ENCODE measurements around the gene SEMA4C.

Gene SEMA4C

GRCh38 chr2:96894151-96894531 lies 24.3 kb upstream of the SEMA4C start:
- H3K9ac ChIP-seq (ENCODE audit: low read depth, low read length, poor library complexity), result no peak overlapping the region
- H3K18ac ChIP-seq (ENCODE audit: low read length), result no peak overlapping the region
- no peak for DNase-seq (ENCODE audit: low spot score)
- H2BK12ac ChIP-seq (ENCODE audit: low read length), result no peak overlapping the region
- no peak overlapping the region for H2AFZ ChIP-seq (ENCODE audit: low read length)
- H3K79me1 ChIP-seq (ENCODE audit: low read depth, low read length), result no peaks in the 10 kb centered on the region
- no peak overlapping the region for H3K27ac ChIP-seq (replicated peaks; ENCODE audit: low read length)
- H2AK5ac ChIP-seq (ENCODE audit: low read depth, low read length), result peak overlapping the region; percentile 85
- H3K23ac ChIP-seq (ENCODE audit: low read depth, low read length, poor library complexity), result peak overlapping the region; percentile 94
- H3K4me1 ChIP-seq (ENCODE audit: control insufficient read depth in 2 of 2, insufficient read depth in 1 of 2, low read depth in 1 of 2, low read length in 2 of 2), result peaks cover 19 to 27% of the 10 kb centered on the region in 2 donors
- H3K14ac ChIP-seq (ENCODE audit: low read length), result peak overlapping the region; percentile 58
- H4K91ac ChIP-seq (ENCODE audit: low read depth, low read length, poor library complexity), result no peak overlapping the region
- peak overlapping the region; percentile 87 for H2BK15ac ChIP-seq (ENCODE audit: low read length)
- peaks cover 0 to 16% (median 3%) of the 10 kb centered on the region in 3 experiments for H3K27me3 ChIP-seq (ENCODE audit: control insufficient read depth in 3 of 3, insufficient read depth in 3 of 3, low read depth in 1 of 3, low read length in 3 of 3)
- H3K36me3 ChIP-seq (replicated peaks in 1 of 2; ENCODE audit: control insufficient read depth in 2 of 2, insufficient read depth in 2 of 2, low read length in 2 of 2), result no peaks in the 10 kb centered on the region
- H2BK5ac ChIP-seq (ENCODE audit: low read length), result no peak overlapping the region
- H3K4me3 ChIP-seq (ENCODE audit: low read length in 2 of 2), result no peak overlapping the region
- H3K4me2 ChIP-seq (ENCODE audit: insufficient read depth, low read length, poor library complexity, severe bottlenecking), result no peak overlapping the region
- WGBS, 2 donors (ENCODE audit: extremely low coverage in 2 of 2, insufficient read length in 2 of 2, insufficient replicate concordance in 1 of 2), result no CpG with 5 or more reads among the region's 3 CpGs
- H4K8ac ChIP-seq (ENCODE audit: low read depth, low read length), result no peak overlapping the region
- no peak overlapping the region for H2BK120ac ChIP-seq (ENCODE audit: low read depth, low read length)
- H3K4ac ChIP-seq (ENCODE audit: low read length), result no peak overlapping the region
- no peaks in the 10 kb centered on the region for H3K9me3 ChIP-seq (replicated peaks in 1 of 2; ENCODE audit: control insufficient read depth in 2 of 2, insufficient read depth in 1 of 2, low read depth in 1 of 2, low read length in 2 of 2)

GRCh38 chr2:96893289-96894150 lies 23.6 kb upstream of the SEMA4C start:
- H3K9me3 ChIP-seq (replicated peaks in 1 of 2; ENCODE audit: control insufficient read depth in 2 of 2, insufficient read depth in 1 of 2, low read depth in 1 of 2, low read length in 2 of 2), result no peaks in the 10 kb centered on the region
- H3K23ac ChIP-seq (ENCODE audit: low read depth, low read length, poor library complexity), result peak overlapping the region; percentile 94
- H2AK5ac ChIP-seq (ENCODE audit: low read depth, low read length), result peak overlapping the region; percentile 85
- H3K4me3 ChIP-seq (ENCODE audit: low read length in 2 of 2), result peak overlapping the region in 1 of 2 donors; percentile 13
- H3K4ac ChIP-seq (ENCODE audit: low read length), result no peak overlapping the region
- no peak overlapping the region for H4K8ac ChIP-seq (ENCODE audit: low read depth, low read length)
- no CpG with 5 or more reads among the region's 16 CpGs for WGBS, 2 donors (ENCODE audit: extremely low coverage in 2 of 2, insufficient read length in 2 of 2, insufficient replicate concordance in 1 of 2)
- H3K79me1 ChIP-seq (ENCODE audit: low read depth, low read length), result no peaks in the 10 kb centered on the region
- peaks cover 0 to 13% (median 3%) of the 10 kb centered on the region in 3 experiments for H3K27me3 ChIP-seq (ENCODE audit: control insufficient read depth in 3 of 3, insufficient read depth in 3 of 3, low read depth in 1 of 3, low read length in 3 of 3)
- peak overlapping the region; percentile 58 for H3K14ac ChIP-seq (ENCODE audit: low read length)
- no peak overlapping the region for H3K4me2 ChIP-seq (ENCODE audit: insufficient read depth, low read length, poor library complexity, severe bottlenecking)
- no peak overlapping the region for H2AFZ ChIP-seq (ENCODE audit: low read length)
- peaks cover 19 to 27% of the 10 kb centered on the region in 2 donors for H3K4me1 ChIP-seq (ENCODE audit: control insufficient read depth in 2 of 2, insufficient read depth in 1 of 2, low read depth in 1 of 2, low read length in 2 of 2)
- peak overlapping the region; percentile 10 for H2BK120ac ChIP-seq (ENCODE audit: low read depth, low read length)
- no peak overlapping the region for H4K91ac ChIP-seq (ENCODE audit: low read depth, low read length, poor library complexity)
- DNase-seq (ENCODE audit: low spot score), result no peak
- H3K36me3 ChIP-seq (replicated peaks in 1 of 2; ENCODE audit: control insufficient read depth in 2 of 2, insufficient read depth in 2 of 2, low read length in 2 of 2), result no peaks in the 10 kb centered on the region
- H2BK12ac ChIP-seq (ENCODE audit: low read length), result peak overlapping the region; percentile 93
- H2BK5ac ChIP-seq (ENCODE audit: low read length), result no peak overlapping the region
- peak overlapping the region; percentile 63 for H3K9ac ChIP-seq (ENCODE audit: low read depth, low read length, poor library complexity)
- H3K27ac ChIP-seq (replicated peaks; ENCODE audit: low read length), result no peak overlapping the region
- peak overlapping the region; percentile 87 for H2BK15ac ChIP-seq (ENCODE audit: low read length)
- peak overlapping the region; percentile 66 for H3K18ac ChIP-seq (ENCODE audit: low read length)

- Histone ChIP-seq H3K14ac (ENCODE audit: low read length) (peak overlapping the region; percentile 57), H3K4me1 (ENCODE audit: control insufficient read depth in 2 of 2, insufficient read depth in 1 of 2, low read depth in 1 of 2, low read length in 2 of 2) (peaks cover 19 to 29% of the 10 kb centered on the region in 2 donors), H3K9ac (ENCODE audit: low read depth, low read length, poor library complexity) (peak overlapping the region; percentile 39), H3K4me3 (ENCODE audit: low read length in 2 of 2) (no peak overlapping the region), H3K23ac (ENCODE audit: low read depth, low read length, poor library complexity) (peak overlapping the region; percentile 81), H3K4ac (ENCODE audit: low read length) (no peak overlapping the region), H3K18ac (ENCODE audit: low read length) (peak overlapping the region; percentile 55), H3K4me2 (ENCODE audit: insufficient read depth, low read length, poor library complexity, severe bottlenecking) (no peak overlapping the region), H3K36me3 (replicated peaks in 1 of 2; ENCODE audit: control insufficient read depth in 2 of 2, insufficient read depth in 2 of 2, low read length in 2 of 2) (no peaks in the 10 kb centered on the region), H2BK12ac (ENCODE audit: low read length) (peak overlapping the region; percentile 76), H3K27me3 (ENCODE audit: control insufficient read depth in 3 of 3, insufficient read depth in 3 of 3, low read depth in 1 of 3, low read length in 3 of 3) (peaks cover 0 to 8% (median 3%) of the 10 kb centered on the region in 3 experiments), H2BK5ac (ENCODE audit: low read length) (no peak overlapping the region), H2BK15ac (ENCODE audit: low read length) (peak overlapping the region; percentile 79), H4K91ac (ENCODE audit: low read depth, low read length, poor library complexity) (no peak overlapping the region), H4K8ac (ENCODE audit: low read depth, low read length) (no peak overlapping the region), H3K27ac (replicated peaks; ENCODE audit: low read length) (no peak overlapping the region), H2AFZ (ENCODE audit: low read length) (peak overlapping the region; percentile 10), H2AK5ac (ENCODE audit: low read depth, low read length) (peak overlapping the region; percentile 92), H3K9me3 (replicated peaks in 1 of 2; ENCODE audit: control insufficient read depth in 2 of 2, insufficient read depth in 1 of 2, low read depth in 1 of 2, low read length in 2 of 2) (no peaks in the 10 kb centered on the region), H2BK120ac (ENCODE audit: low read depth, low read length) (no peak overlapping the region), H3K79me1 (ENCODE audit: low read depth, low read length) (no peaks in the 10 kb centered on the region)
- no peak for DNase-seq (ENCODE audit: low spot score)
- WGBS, 2 donors (ENCODE audit: extremely low coverage in 2 of 2, insufficient read length in 2 of 2, insufficient replicate concordance in 1 of 2), result no CpG with 5 or more reads among the region's 11 CpGs
Measured at GRCh38 chr2:96891591-96892333, 21.9 kb upstream of the SEMA4C start.
